Activated CD8-positive, alpha-beta memory T cell treated with anti-CD3 and anti-CD28 coated beads, Interleukin-2, amount 50 U/mL, for 24 hours (primary cell): Measurements from ENCODE around the gene CIC.
"Not testable (repeated sequence)": the region's sequence is repeated elsewhere in the genome, so short reads cannot be mapped to it uniquely, and the experiment has no call there.

Source experiments
- DNase-seq: peaks from one replicate; pipeline ENCODE4 v3.0.0-alpha.2; 2020; ENCODE audit errors: extremely low read depth

CIC gene

GRCh38 chr19:42333975-42334696 lies 65.1 kb downstream of the CIC start:
- DNase-seq = no peak

- DNase-seq = no peak
These were observed 65.8 kb downstream of the CIC start for GRCh38 chr19:42334697-42335373.

- no peak for DNase-seq
These were observed 66.4 kb downstream of the CIC start for GRCh38 chr19:42335374-42335936.

GRCh38 chr19:42335971-42336370 lies 66.9 kb downstream of the CIC start:
- no peak for DNase-seq

GRCh38 chr19:42339126-42339860 lies 70.2 kb downstream of the CIC start:
- not testable (repeated sequence) for DNase-seq

GRCh38 chr19:42339922-42340321 lies 70.9 kb downstream of the CIC start:
- DNase-seq = not testable (repeated sequence)

GRCh38 chr19:42343344-42344110 lies 74.5 kb downstream of the CIC start:
- DNase-seq = no peak

GRCh38 chr19:42344336-42344893 lies 75.4 kb downstream of the CIC start:
- no peak for DNase-seq
